CD14-positive monocyte (primary cell): ENCODE data around the gene IGF2BP3. TPM values are rescaled to one million over a fixed set of nuclear protein-coding genes. Genes with fewer than 3 reads are reported as not detected.

Source experiments
- DNase-seq, 3 donors: peaks; one replicate each; pipeline ENCODE4 v3.0.0-alpha.2; 2011 to 2022
- H2AFZ ChIP-seq: 2 replicates; pipeline ENCODE4 v1.6.0; 2012; ENCODE audit warnings: mild to moderate bottlenecking, low read depth, low read length, inconsistent platforms; ENCODE audit not compliant: insufficient read depth, poor library complexity, severe bottlenecking
- H3K27ac ChIP-seq, 2 donors: 1 replicate in 1 of 2; 2 replicates in 1 of 2; pipeline ENCODE4 v1.5.1; 2012 to 2013; ENCODE audit warnings: low read length in 2 of 2, control low read depth in 1 of 2, inconsistent platforms in 1 of 2, low read depth in 1 of 2, mild to moderate bottlenecking in 1 of 2
- H3K27me3 ChIP-seq, 2 donors: one replicate each; pipeline versions ENCODE4 v1.6.0 to v1.6.1; 2011 to 2013; ENCODE audit warnings: low read length in 2 of 2; ENCODE audit not compliant: control insufficient read depth in 2 of 2, insufficient read depth in 2 of 2
- H3K36me3 ChIP-seq, 2 donors: replicated peaks in 1 of 2; 1 replicate in 1 of 2; 2 replicates in 1 of 2; pipeline versions ENCODE4 v1.5.1 to v1.6.1; 2012 to 2013; ENCODE audit warnings: low read length in 2 of 2, control low read depth in 1 of 2, inconsistent platforms in 1 of 2, mild to moderate bottlenecking in 1 of 2; ENCODE audit not compliant: insufficient read depth in 2 of 2, control insufficient read depth in 1 of 2
- H3K4me1 ChIP-seq, 2 donors: 1 replicate in 1 of 2; 2 replicates in 1 of 2; pipeline versions ENCODE4 v1.5.1 to v1.6.1; 2012 to 2013; ENCODE audit warnings: low read length in 2 of 2, control low read depth in 1 of 2, inconsistent platforms in 1 of 2, mild to moderate bottlenecking in 1 of 2, moderate library complexity in 1 of 2; ENCODE audit not compliant: insufficient read depth in 2 of 2, control insufficient read depth in 1 of 2
- H3K4me2 ChIP-seq: replicated peaks from 2 replicates; pipeline ENCODE3; 2012; ENCODE audit warnings: low read length, moderate library complexity, mild to moderate bottlenecking; ENCODE audit not compliant: poor library complexity, severe bottlenecking; ENCODE audit errors: extremely low read depth
- H3K4me3 ChIP-seq, 3 experiments: fragments of 200-600 bp in 1 of 3; sonication (generic) in 1 of 3; replicated peaks in 1 of 3; 1 replicate in 2 of 3; 2 replicates in 1 of 3; pipeline ENCODE4 v1.5.1; 2011 to 2013; ENCODE audit warnings: low read length in 3 of 3, mild to moderate bottlenecking in 3 of 3, control low read depth in 2 of 3, low read depth in 2 of 3, inconsistent platforms in 1 of 3, moderate library complexity in 1 of 3
- H3K79me2 ChIP-seq: 2 replicates; pipeline ENCODE4 v1.6.0; 2012; ENCODE audit warnings: mild to moderate bottlenecking, control low read depth, inconsistent platforms, low read length, moderate library complexity; ENCODE audit not compliant: insufficient read depth
- H3K9ac ChIP-seq: 2 replicates; pipeline ENCODE4 v1.6.0; 2017; ENCODE audit warnings: low read length, mild to moderate bottlenecking; ENCODE audit not compliant: insufficient read depth, poor library complexity, severe bottlenecking
- H3K9me3 ChIP-seq, 2 donors: replicated peaks in 1 of 2; 1 replicate in 1 of 2; 2 replicates in 1 of 2; pipeline versions ENCODE4 v1.5.1 to v1.6.1; 2012 to 2013; ENCODE audit warnings: low read length in 2 of 2, control low read depth in 1 of 2; ENCODE audit not compliant: control insufficient read depth in 1 of 2, insufficient read depth in 1 of 2
- H4K20me1 ChIP-seq: 2 replicates; pipeline ENCODE4 v1.6.0; 2012; ENCODE audit warnings: mild to moderate bottlenecking, low read length, control low read depth, moderate library complexity; ENCODE audit not compliant: insufficient read depth
- H3K27ac Mint-ChIP-seq, 7 donors: one replicate each; pipeline ENCODE4 v1.8.0; 2020; ENCODE audit warnings: mild to moderate bottlenecking in 7 of 7, mixed read lengths in 7 of 7, moderate library complexity in 6 of 7, inconsistent platforms in 2 of 7
- H3K27me3 Mint-ChIP-seq, 3 donors: one replicate each; pipeline ENCODE4 v1.8.0; 2021 to 2022; ENCODE audit warnings: low read depth in 3 of 3, mild to moderate bottlenecking in 3 of 3, mixed read lengths in 3 of 3, moderate library complexity in 3 of 3, inconsistent platforms in 1 of 3
- H3K36me3 Mint-ChIP-seq, 2 donors: one replicate each; pipeline ENCODE4 v1.8.0; 2020; ENCODE audit warnings: mixed read lengths in 2 of 2, inconsistent platforms in 1 of 2, mild to moderate bottlenecking in 1 of 2
- H3K4me1 Mint-ChIP-seq: one replicate; pipeline ENCODE4 v1.8.0; 2020; ENCODE audit warnings: mild to moderate bottlenecking, mixed read lengths
- H3K4me3 Mint-ChIP-seq, 2 donors: one replicate each; pipeline ENCODE4 v1.8.0; 2020; ENCODE audit warnings: mild to moderate bottlenecking in 2 of 2, mixed read lengths in 2 of 2, moderate library complexity in 1 of 2
- H3K9me3 Mint-ChIP-seq, 7 donors: one replicate each; pipeline ENCODE4 v1.8.0; 2020 to 2022; ENCODE audit warnings: mixed read lengths in 7 of 7, mild to moderate bottlenecking in 6 of 7, moderate library complexity in 6 of 7, inconsistent platforms in 2 of 7
- WGBS: methylation state at CpG from one replicate; pipeline ENCODE4 v1.1.5; 2013; ENCODE audit warnings: missing lambda C conversion rate; ENCODE audit not compliant: insufficient coverage; 5-methylcytosine and 5-hydroxymethylcytosine counted together
- intact Hi-C, 2 donors: fragments of 100-400 bp; cut with micrococcal nuclease; formaldehyde crosslinking; loops; one replicate each; pipeline versions ENCODE4 v1.15.0 to v1.15.1; 2023
- polyA plus RNA-seq, 3 donors: library from polyadenylated mRNA; depleted of rRNA in 1 of 3; unstranded in 2 of 3; stranded (reverse) in 1 of 3; fragments of 300-500 nt in 2 of 3; fragments of >200 nt in 1 of 3; fragmentation: Illumina TruSeq in 2 of 3; gene quantifications; 1 replicate in 2 of 3; 2 replicates in 1 of 3; pipeline ENCODE4 v1.2.3, GENCODE V29; 2012 to 2021
- TF ChIP-seq, protein P1 (sequence below): fragments of 200-600 bp; IDR thresholded peaks from one replicate; pipeline ENCODE4 v1.8.0; 2022; ENCODE audit warnings: antibody characterized with exemption, mild to moderate bottlenecking

IGF2BP3 gene
- polyA plus RNA-seq, 3 donors: 0.60 to 5.3 (median 3.2) TPM

DNA sequence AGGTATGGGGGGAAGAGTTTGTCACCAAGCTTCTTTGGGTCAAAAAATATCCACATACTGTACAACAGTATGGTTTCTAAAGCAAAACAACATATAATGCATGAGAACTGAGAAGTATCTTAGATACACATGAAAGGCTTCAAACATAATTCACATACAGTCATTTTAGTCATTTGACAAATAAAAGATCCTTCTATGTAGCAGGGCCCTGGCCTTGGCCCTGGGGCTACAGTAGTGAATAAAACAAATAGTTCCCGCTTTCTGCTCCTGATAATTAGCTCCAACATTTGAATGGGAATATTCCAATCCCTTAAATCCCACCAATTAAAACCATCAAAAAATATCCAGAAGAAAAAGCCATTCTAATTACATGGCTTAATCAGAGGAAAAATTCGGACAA is 119.8 kb downstream of the IGF2BP3 start:
- no peaks in the 10 kb centered on the region for H3K36me3 Mint-ChIP-seq
- Histone ChIP-seq H2AFZ (no peak overlapping the region), H3K4me3 (no peak overlapping the region), H3K4me2 (no peak overlapping the region), H3K9me3 (no peaks in the 10 kb centered on the region), H3K27ac (no peak overlapping the region), H3K27me3 (no peaks in the 10 kb centered on the region), H3K79me2 (no peaks in the 10 kb centered on the region), H3K4me1 (peaks cover 12 to 26% of the 10 kb centered on the region in 2 donors), H4K20me1 (no peaks in the 10 kb centered on the region), H3K36me3 (no peaks in the 10 kb centered on the region), H3K9ac (no peak overlapping the region)
- TF ChIP-seq, protein P1, sequence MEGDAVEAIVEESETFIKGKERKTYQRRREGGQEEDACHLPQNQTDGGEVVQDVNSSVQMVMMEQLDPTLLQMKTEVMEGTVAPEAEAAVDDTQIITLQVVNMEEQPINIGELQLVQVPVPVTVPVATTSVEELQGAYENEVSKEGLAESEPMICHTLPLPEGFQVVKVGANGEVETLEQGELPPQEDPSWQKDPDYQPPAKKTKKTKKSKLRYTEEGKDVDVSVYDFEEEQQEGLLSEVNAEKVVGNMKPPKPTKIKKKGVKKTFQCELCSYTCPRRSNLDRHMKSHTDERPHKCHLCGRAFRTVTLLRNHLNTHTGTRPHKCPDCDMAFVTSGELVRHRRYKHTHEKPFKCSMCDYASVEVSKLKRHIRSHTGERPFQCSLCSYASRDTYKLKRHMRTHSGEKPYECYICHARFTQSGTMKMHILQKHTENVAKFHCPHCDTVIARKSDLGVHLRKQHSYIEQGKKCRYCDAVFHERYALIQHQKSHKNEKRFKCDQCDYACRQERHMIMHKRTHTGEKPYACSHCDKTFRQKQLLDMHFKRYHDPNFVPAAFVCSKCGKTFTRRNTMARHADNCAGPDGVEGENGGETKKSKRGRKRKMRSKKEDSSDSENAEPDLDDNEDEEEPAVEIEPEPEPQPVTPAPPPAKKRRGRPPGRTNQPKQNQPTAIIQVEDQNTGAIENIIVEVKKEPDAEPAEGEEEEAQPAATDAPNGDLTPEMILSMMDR: no peak
- no peak overlapping the region for H3K4me3 Mint-ChIP-seq
- peaks cover 23% of the 10 kb centered on the region for H3K4me1 Mint-ChIP-seq
- DNase-seq: no peak
- intact Hi-C loops: no loop called here
- H3K27ac Mint-ChIP-seq: no peak overlapping the region
- peaks cover 0 to 5% (median 3%) of the 10 kb centered on the region in 3 donors for H3K27me3 Mint-ChIP-seq
- WGBS: no CpG with 5 or more reads among the region's 2 CpGs
- no peaks in the 10 kb centered on the region for H3K9me3 Mint-ChIP-seq

DNA sequence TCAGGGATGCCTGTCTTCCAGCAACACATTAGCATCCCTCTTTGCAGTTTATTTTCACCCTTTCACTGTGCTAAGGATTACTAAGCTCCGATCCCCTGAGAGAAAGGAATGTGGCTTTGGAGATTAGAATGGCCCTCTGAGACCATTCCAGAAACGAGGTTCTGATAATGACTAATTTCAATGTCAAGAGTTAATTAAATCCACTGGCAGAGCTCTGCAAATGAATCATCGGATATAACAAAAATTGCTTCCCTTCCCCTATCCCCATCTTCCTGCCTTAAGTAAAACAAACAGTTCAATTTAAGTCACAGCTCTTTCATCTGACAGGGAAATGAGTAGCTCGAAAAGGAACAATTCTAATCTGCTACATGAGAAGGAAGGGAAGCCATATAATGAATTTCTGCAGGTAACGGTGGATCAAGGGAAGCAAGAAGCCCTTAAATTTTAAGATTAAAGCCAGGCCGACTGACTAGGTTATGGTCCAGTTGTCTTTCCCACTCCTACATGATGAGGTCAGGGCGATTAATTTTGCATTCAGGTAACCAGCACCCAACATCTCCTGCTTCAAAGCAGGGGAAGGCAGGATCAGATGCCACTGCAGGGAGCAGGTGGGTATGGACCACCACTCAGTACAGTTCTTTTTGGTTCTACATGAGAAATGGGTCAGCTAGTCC is 120.7 kb downstream of the IGF2BP3 start:
- H4K20me1 ChIP-seq: no peaks in the 10 kb centered on the region
- no peaks in the 10 kb centered on the region for H3K9me3 ChIP-seq
- H3K9me3 Mint-ChIP-seq: no peaks in the 10 kb centered on the region
- H3K27ac ChIP-seq: no peak overlapping the region
- no peak overlapping the region for H3K27ac Mint-ChIP-seq
- H3K27me3 Mint-ChIP-seq: peaks cover 0 to 2% (median 0%) of the 10 kb centered on the region in 3 donors
- no peaks in the 10 kb centered on the region for H3K36me3 ChIP-seq
- intact Hi-C loops: no loop called here
- peaks cover 12 to 26% of the 10 kb centered on the region in 2 donors for H3K4me1 ChIP-seq
- no peak overlapping the region for H3K4me3 Mint-ChIP-seq
- no peak overlapping the region for H2AFZ ChIP-seq
- WGBS: 100% methylated on average over 1 of the region's 7 CpGs
- H3K27me3 ChIP-seq: no peaks in the 10 kb centered on the region
- no peak overlapping the region for H3K4me2 ChIP-seq
- H3K4me1 Mint-ChIP-seq: peaks cover 23% of the 10 kb centered on the region
- no peak for DNase-seq
- H3K9ac ChIP-seq: no peak overlapping the region
- TF ChIP-seq, protein P1: no peak
- H3K36me3 Mint-ChIP-seq: peaks cover 0 to 3% of the 10 kb centered on the region in 2 donors
- no peak overlapping the region for H3K4me3 ChIP-seq
- H3K79me2 ChIP-seq: no peaks in the 10 kb centered on the region
